Measurements from ENCODE around the gene ETFA. TPM values are rescaled to one million over a fixed set of nuclear protein-coding genes. Genes with fewer than 3 reads are reported as not detected.

ETFA gene
- total RNA-seq, 1 experiment from 2014 or later: 104 TPM

- no peak for DNase-seq (ENCODE audit: low read depth)
Measured at GRCh38 chr15:76175442-76175841, 135.8 kb downstream of the ETFA start.

DNA sequence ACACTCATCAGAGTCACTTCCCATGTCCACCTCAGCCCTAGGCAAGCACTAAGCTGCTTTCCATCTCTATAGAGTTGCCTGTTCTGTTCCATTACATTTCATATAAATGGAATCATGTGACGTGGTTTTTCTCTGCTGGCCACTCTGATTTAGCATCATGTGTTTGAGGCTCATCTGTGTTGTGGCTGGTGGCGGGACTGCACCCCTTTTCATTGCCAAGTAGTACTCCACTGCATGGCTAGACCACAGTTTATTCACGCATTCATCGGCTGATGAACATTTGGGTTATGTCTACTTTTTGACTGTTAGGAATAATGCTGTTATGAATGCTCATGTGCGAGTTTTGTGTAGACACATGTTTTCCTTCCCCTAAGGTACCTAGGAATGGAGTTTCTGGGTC is 136.6 kb downstream of the ETFA start:
- DNase-seq (ENCODE audit: low read depth): no peak

DNA sequence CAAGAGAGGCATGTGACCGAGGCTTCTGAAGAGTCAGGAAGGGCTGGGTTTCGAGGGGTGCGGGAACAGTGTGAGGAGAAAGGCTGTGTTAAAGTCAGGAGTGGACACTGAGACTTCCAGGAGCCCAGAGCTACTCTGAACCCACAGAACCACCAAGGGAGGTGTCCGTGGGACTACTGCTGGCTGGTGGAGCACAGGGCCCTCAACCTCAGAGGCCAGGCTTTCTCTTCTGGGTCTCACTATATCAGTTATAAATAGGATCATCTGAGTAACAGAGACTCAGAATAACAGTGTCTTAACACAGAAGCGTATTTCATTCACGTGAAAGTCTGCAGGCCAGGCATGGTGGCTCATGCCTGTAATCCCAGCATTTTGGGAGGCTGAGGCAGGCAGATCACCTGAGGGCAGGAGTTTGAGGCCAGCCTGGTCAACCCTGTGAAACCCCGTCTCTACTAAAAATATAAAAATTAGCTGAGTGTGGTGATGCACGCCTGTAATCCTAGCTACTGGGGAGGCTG is 137.9 kb downstream of the ETFA start:
- no peak for DNase-seq (ENCODE audit: low read depth)

- no peak for DNase-seq (ENCODE audit: low read depth)
Measured at GRCh38 chr15:76172782-76173181, 138.5 kb downstream of the ETFA start.

GRCh38 chr15:76169911-76170800 is 141.1 kb downstream of the ETFA start:
- no peak for DNase-seq (ENCODE audit: low read depth)

DNA sequence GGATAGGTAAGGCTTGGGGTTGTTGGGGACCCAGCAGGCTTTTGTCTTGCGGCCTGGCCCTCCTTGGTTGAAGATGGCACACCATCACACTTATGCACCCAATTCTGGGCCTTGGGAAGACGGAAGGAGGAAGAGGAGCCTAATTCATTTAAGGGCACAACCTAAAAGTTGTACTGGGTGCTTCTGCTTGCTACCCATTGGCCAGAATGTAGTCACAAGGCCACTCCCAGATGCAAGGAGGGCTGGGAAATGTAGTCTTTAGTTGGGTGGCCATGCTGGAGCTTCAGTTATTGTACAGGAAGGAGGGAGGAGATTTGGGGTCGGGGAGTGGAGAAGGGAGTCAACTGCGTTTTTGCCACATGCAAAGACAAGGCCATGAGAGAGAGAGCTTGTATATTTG is 142.3 kb downstream of the ETFA start:
- peak; percentile 33 for DNase-seq (ENCODE audit: low read depth)

GRCh38 chr15:76168237-76168984 is 142.9 kb downstream of the ETFA start:
- DNase-seq (ENCODE audit: low read depth): no peak

DNA sequence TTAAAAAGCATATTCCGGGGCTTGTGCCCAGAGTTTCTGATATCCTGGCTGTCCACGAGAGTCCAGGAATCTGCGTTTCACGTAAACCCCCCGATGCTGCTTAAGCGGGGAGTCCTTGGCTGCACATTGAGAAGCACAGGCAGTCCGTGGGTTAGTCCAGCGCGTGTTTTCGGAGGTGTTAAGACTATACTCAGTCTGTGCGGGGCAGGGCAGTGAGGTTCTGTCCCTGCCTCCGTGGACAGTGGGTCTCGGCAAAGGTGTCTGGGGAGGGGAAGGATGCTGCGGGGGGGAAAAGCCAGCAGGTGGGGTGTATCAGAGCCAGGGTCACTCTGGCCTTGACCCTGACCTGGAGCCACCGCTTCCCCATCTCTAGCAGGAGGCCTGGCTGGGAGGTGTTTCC is 145.3 kb downstream of the ETFA start:
- no peak for DNase-seq (ENCODE audit: low read depth)

Other genes with a start within 250 kb of the ETFA start
- 3.2 and 5.0 TPM in 2 replicates for gene ISL2, start 25.3 kb upstream of the ETFA start, total RNA-seq (2014; rRNA removed; shearing (Covaris generic))

Data from Daoy (cell line).